Left forelimb (tissue), 1 donor: ENCODE results near the gene SUSD4.

Experiments
- DNase-seq: peaks from one replicate; pipeline ENCODE4 v3.0.0-alpha.2; 2018; ENCODE audit warnings: low spot score

The SUSD4 gene

DNA sequence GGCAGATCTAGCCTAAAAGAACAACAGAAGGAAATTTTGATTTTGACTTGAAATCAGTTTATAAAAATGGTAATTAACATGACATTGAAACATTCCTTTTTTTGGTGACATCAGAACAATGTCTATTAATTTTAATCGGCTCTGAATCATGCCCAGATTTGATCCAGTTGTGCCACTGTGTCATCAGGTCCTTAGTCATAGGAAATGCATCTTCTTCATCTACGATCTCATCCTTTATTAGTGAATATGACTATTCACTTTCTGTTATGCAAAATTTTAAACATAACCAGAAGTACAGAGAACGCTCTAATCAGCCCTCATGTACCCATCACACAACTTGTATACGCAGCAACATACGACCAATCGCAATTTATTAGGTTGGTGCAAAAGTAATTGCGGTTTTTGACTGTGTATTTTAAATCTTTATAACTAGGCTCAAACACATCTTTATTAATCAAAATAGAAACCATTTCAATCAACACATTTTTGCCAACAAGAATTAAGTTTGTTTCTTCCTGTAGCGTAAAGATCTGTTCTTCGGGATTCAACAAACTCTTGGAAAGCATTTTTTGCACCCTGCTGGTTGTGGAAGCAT is 180.6 kb downstream of the SUSD4 start:
- no peak for DNase-seq

DNA sequence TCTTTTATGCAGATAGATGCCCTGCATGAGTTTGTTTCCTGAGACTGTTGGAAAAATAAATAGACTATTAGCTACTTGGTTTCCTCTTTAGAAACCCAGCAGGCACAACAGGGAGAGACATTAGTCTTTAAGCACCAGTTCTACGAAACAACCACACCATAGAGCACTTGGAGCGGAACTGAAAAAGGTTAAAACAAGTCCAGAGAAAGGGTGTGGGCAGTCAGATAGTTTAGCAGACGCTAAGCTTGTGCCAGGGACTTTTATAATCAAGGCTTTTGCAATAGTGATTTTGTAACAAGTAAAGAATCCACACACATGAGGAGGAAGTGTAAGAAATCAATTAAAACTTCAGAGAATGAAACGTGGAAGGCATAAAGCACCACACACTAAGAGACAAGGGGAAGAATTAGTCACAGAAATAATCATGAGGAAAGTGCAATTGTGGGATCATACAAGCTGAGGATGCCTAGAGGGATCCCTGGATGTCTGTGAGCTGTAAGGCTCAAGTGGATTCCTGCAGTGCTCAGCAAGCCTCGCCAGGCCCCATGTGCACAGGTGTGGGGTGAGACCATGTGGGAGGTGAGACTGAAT is 183.2 kb downstream of the SUSD4 start:
- no peak for DNase-seq

DNA sequence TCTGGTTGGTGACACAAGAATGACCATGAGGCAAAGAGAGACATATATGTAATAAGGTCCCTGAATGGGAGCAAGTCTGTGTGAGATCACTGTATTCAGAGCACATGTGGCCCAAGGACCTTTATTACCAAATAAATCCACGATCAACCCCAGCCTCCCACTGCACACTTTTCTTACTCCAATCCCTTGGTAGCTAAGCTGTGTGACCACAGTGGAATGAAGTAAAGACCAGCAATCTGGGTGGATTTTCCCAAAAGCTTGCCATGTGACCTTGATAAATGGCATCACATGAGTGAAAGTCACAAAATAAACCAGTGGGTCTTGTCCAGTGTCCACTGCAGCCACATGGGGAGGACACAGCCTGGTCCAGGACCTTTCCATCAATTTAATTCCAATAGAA is 184.2 kb downstream of the SUSD4 start:
- no peak for DNase-seq

- DNase-seq: no peak
Measured at GRCh38 chr1:223179280-223179679, 184.7 kb downstream of the SUSD4 start.

DNA sequence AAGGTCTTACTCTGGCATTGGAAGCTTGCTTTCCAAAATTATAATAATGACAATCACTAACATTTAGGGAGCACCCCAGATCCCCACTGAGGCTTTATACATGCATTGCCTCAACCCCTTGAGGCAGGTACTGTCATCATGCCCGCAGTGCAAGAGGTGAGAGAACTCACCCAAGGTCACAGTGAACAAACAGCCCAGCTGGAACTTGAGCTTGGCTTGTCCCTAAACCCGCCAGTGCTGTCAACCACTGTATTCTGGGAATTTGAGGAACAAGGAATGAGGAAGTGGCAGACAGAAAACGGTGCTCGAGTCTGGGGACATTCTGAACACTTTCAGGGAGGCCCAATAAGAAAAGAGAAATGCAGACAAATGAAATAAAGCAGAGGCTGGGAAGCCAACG is 186.3 kb downstream of the SUSD4 start:
- no peak for DNase-seq

- no peak for DNase-seq
Measured at GRCh38 chr1:223176437-223176836, 187.5 kb downstream of the SUSD4 start.

DNA sequence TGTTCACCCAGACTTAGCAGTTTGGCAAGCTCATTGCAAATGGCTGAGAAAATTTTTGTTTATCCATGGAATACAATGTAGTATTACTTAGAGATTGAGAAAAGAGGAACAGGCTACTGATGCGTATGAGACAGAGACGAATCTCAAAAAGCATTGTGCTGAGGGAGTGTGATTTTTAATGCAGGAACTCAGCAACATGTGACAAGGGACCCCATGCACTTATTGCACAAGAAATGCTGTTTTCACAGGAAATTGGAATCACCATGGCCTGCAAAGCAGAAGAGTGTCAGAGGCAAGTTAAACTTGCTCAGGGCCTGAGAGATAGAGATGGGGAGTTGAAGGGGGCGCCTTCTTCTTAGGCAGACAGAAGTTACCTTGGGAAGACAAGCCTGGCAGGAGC is 188.3 kb downstream of the SUSD4 start:
- no peak for DNase-seq

- no peak for DNase-seq
Measured at GRCh38 chr1:223175032-223175431, 188.9 kb downstream of the SUSD4 start.
